AG09309 (cell line): ENCODE measurements around the gene HTR3B.
"Not testable (repeated sequence)": the region's sequence is repeated elsewhere in the genome, so short reads cannot be mapped to it uniquely, and the experiment has no call there.

Source experiments
- DNase-seq: peaks from one replicate; pipeline ENCODE4 v3.0.0-alpha.2; 2010; ENCODE audit warnings: low read depth
- H3K4me3 ChIP-seq: 2 replicates; pipeline ENCODE4 v1.5.1; 2011; ENCODE audit warnings: mild to moderate bottlenecking, low read depth, low read length, moderate library complexity; ENCODE audit not compliant: control insufficient read depth
- CTCF ChIP-seq: IDR thresholded peaks from 2 replicates; pipeline ENCODE4 v1.5.1; 2011; ENCODE audit warnings: mild to moderate bottlenecking, low read depth, low read length, inconsistent platforms; ENCODE audit not compliant: insufficient read depth, control insufficient read depth; ENCODE audit errors: missing control alignments

The HTR3B gene

GRCh38 chr11:113875234-113876073 lies 29.1 kb upstream of the HTR3B start, which contains the start of gene USP28:
TSS of gene USP28 (minus strand) at chr11:113875572. CDS start at chr11:113875501, 71 bp downstream.
- peak; percentile 2 for TF ChIP-seq CTCF
- peak within 1 kb of the TSS; percentile 78 for H3K4me3 ChIP-seq
- peak; percentile 80 for DNase-seq

GRCh38 chr11:113876074-113876797 lies 28.4 kb upstream of the HTR3B start:
- H3K4me3 ChIP-seq = peak overlapping the region; percentile 68
- TF ChIP-seq CTCF = no peak
- no peak for DNase-seq

DNA sequence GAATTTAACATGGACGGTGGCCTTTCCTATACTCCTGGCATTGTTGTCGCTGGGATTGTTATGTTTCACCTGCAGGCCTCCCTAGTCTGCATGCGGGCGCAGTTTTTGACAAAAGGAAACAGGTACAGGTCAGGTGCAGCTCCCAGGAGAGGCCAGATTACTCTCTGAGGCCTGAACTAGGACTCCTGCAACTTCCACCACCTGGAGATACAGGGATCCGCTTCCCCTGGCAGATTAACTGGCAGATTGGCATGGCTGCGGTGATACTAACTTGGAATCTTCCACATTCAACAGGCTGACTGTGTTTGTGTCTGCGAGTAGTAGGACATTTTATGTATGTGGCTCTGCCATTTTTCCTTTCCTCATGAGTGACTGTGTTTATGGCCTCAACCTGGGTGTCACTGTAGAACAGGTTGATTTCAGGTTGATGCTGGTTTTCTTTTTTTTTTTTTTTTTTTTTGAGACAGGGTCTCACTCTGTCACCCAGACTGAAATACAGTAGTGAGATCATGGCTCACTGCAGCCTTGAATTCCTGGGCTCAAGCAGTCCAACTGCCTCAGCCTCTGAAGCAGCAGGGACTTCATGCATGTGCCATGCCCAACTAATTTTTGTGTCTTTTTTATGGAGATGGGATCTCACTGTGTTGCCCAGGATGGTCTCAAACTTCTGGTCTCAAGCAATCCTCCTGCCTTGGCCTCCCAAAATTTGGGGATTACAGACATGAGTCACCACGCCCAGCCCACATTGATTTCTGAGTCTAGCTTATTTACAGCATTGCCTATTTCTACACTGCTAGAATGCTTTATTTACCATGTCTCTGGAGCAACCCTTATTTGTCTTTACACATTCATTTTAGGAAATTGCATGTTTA lies 27.6 kb upstream of the HTR3B start:
- H3K4me3 ChIP-seq = no peak overlapping the region
- no peak for DNase-seq
- TF ChIP-seq CTCF = no peak

GRCh38 chr11:113877670-113878055 lies 26.9 kb upstream of the HTR3B start:
- H3K4me3 ChIP-seq = no peak overlapping the region
- no peak for TF ChIP-seq CTCF
- DNase-seq = no peak

DNA sequence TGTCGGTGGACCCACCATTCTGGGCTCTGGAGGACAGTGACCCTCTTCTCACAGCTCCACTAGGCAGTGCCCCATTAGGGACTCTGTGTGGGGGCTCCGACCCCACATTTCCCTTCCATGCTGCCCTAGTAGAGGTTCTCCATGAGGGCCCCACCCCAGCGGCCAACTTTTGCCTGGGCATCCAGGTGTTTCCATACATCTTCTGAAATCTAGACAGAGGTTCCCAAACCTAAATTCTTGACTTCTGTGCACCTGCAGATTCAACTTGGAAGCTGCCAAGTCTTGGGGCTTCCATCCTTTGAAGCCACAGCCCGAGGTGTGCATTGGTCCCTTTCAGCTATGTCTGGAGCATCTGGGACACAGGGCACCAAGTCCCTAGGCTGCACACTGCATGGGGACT lies 25.1 kb upstream of the HTR3B start:
- not testable (repeated sequence) for DNase-seq

GRCh38 chr11:113880971-113881370 lies 23.6 kb upstream of the HTR3B start:
- no peak for TF ChIP-seq CTCF
- DNase-seq = no peak
- no peak overlapping the region for H3K4me3 ChIP-seq

More for the DNA sequence above, 25.1 kb upstream of the HTR3B start:
- H3K4me3 ChIP-seq = not testable (repeated sequence)
